ENCODE measurements around the gene TNFRSF8. TPM values are rescaled to one million over a fixed set of nuclear protein-coding genes. Genes with fewer than 3 reads are reported as not detected.

Gene TNFRSF8
- total and polyA plus RNA-seq, 10 donors, result 1.3 to 7.6 (median 2.0) TPM

- no peak for TF ChIP-seq CTCF (IDR thresholded peaks at IDR 0.05 in 8 of 11, conservative IDR thresholded peaks at IDR 0.05 in 3 of 11)
- no peak for TF ChIP-seq POLR2A (IDR thresholded peaks at IDR 0.05)
- TF ChIP-seq POLR2AphosphoS5 (IDR thresholded peaks at IDR 0.05), result no peak
- no peaks in the 10 kb centered on the region for H3K9me3 ChIP-seq
- H3K4me3 ChIP-seq, result peak overlapping the region in 1 of 8 donors; percentile 21
- peak overlapping the region in 3 of 8 donors; percentile 70 to 88 (median 75) for H3K27ac ChIP-seq
- H3K27me3 ChIP-seq (replicated peaks in 1 of 7), result no peaks in the 10 kb centered on the region
- H3K4me1 ChIP-seq, result peaks cover 15 to 60% (median 25%) of the 10 kb centered on the region in 6 donors
- no peak for DNase-seq
- no peaks in the 10 kb centered on the region for H3K36me3 ChIP-seq
- intact Hi-C loops (cut with DNase I; ENCODE audit: low total_unique reads), result no loop called here
- WGBS, 5 donors, result 81 to 95% (median 93%) methylated on average over 9 of the region's 9 CpGs
Observed at GRCh38 chr1:12126781-12127180, 63.7 kb downstream of the TNFRSF8 start.

GRCh38 chr1:12127206-12127810 lies 64.2 kb downstream of the TNFRSF8 start:
- 82 to 88% (median 87%) methylated on average over 9 to 10 of the region's 10 CpGs for WGBS, 5 donors
- no peaks in the 10 kb centered on the region for H3K9me3 ChIP-seq
- intact Hi-C loops (cut with DNase I; ENCODE audit: low total_unique reads), result no loop called here
- H3K36me3 ChIP-seq, result no peaks in the 10 kb centered on the region
- no peak overlapping the region for H3K4me3 ChIP-seq
- H3K27me3 ChIP-seq (replicated peaks in 1 of 7), result no peaks in the 10 kb centered on the region
- H3K4me1 ChIP-seq, result peaks cover 18 to 65% (median 30%) of the 10 kb centered on the region in 6 donors
- TF ChIP-seq POLR2A (IDR thresholded peaks at IDR 0.05), result no peak
- no peak for TF ChIP-seq POLR2AphosphoS5 (IDR thresholded peaks at IDR 0.05)
- no peak for TF ChIP-seq CTCF (IDR thresholded peaks at IDR 0.05 in 8 of 11, conservative IDR thresholded peaks at IDR 0.05 in 3 of 11)
- H3K27ac ChIP-seq, result peak overlapping the region in 2 of 8 donors; percentile 75 to 88
- DNase-seq, result no peak

- Histone ChIP-seq H3K4me1 (peaks cover 21 to 74% (median 38%) of the 10 kb centered on the region in 6 donors), H3K27ac (no peak overlapping the region), H3K4me3 (no peak overlapping the region), H3K27me3 (replicated peaks in 1 of 7) (no peaks in the 10 kb centered on the region), H3K9me3 (no peaks in the 10 kb centered on the region), H3K36me3 (no peaks in the 10 kb centered on the region)
- TF ChIP-seq POLR2AphosphoS5 (IDR thresholded peaks at IDR 0.05) (no peak), POLR2A (IDR thresholded peaks at IDR 0.05) (no peak), CTCF (IDR thresholded peaks at IDR 0.05 in 8 of 11, conservative IDR thresholded peaks at IDR 0.05 in 3 of 11) (no peak)
- no peak for DNase-seq
- WGBS, 5 donors, result 81 to 92% (median 87%) methylated on average over 13 to 15 of the region's 15 CpGs
- intact Hi-C loops (cut with DNase I; ENCODE audit: low total_unique reads), result no loop called here
Observed at GRCh38 chr1:12128120-12128519, 65.0 kb downstream of the TNFRSF8 start.

GRCh38 chr1:12129624-12130023 lies 66.5 kb downstream of the TNFRSF8 start:
- Histone ChIP-seq H3K4me1 (peaks cover 21 to 84% (median 41%) of the 10 kb centered on the region in 6 donors), H3K27me3 (replicated peaks in 1 of 7) (no peaks in the 10 kb centered on the region), H3K27ac (no peak overlapping the region), H3K9me3 (no peaks in the 10 kb centered on the region), H3K36me3 (no peaks in the 10 kb centered on the region), H3K4me3 (no peak overlapping the region)
- TF ChIP-seq POLR2AphosphoS5 (IDR thresholded peaks at IDR 0.05), result no peak
- TF ChIP-seq POLR2A (IDR thresholded peaks at IDR 0.05), result no peak
- no peak for TF ChIP-seq CTCF (IDR thresholded peaks at IDR 0.05 in 8 of 11, conservative IDR thresholded peaks at IDR 0.05 in 3 of 11)
- no peak for DNase-seq
- WGBS, 5 donors, result 91 to 98% (median 96%) methylated on average over 12 of the region's 12 CpGs
- intact Hi-C loops (cut with DNase I; ENCODE audit: low total_unique reads), result no loop called here

Measured in spleen (tissue), 11 donors.